NCI-H146 treated with DMSO at 0.1 percent for 48 hours (cell line): ENCODE results near the gene RGS9.
"Not testable (repeated sequence)": the region's sequence is repeated elsewhere in the genome, so short reads cannot be mapped to it uniquely, and the experiment has no call there.

ENCODE experiments used
- DNase-seq: peaks from one replicate; lab custom pipeline; 2025; ENCODE audit not compliant: unreplicated experiment; lab: John Stamatoyannopoulos, UW

The RGS9 gene

GRCh38 chr17:65180752-65181236, 43.6 kb downstream of the RGS9 start:
- DNase-seq = not testable (repeated sequence)

- DNase-seq = no peak
Observed at GRCh38 chr17:65181237-65182061, 44.3 kb downstream of the RGS9 start.

- DNase-seq = no peak
Observed at GRCh38 chr17:65182233-65182632, 45.1 kb downstream of the RGS9 start.

- no peak for DNase-seq
Observed at GRCh38 chr17:65183736-65184135, 46.6 kb downstream of the RGS9 start.

DNA sequence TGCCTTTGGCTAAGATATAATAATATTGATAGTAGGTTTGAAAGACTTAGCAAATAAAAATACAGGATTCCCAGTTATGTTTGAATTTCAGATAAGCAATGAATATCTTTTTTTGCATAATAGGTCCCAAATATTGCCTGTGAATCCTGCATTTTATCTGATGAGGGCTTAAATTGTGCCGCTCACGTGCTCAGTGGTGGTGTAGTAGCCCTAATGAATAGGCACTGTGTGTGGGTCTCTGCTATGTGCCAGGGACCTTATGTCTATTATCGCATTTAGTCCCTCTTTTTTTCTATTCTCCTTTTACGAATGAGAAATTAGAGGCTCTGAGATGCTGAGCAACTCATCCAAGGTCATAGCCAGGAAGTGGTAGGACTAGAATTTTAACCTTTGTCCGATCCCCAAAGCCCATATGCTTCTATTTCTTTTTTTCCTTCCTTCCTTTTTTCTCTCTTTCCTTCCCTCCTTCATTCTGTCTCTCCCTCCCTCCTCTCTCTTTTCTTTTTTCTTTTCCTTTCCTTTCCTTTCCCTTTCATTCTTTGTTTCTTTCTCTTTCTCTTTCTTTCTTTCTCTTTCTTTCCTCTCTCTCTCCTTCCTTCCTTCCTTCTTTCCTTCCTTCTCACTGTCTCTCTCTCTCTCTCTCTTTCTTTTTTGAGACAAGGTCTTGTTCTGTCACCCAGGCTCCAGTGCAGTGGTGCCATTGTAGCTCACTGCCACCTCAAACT, 47.2 kb downstream of the RGS9 start:
- DNase-seq = no peak

GRCh38 chr17:65185062-65185461, 47.9 kb downstream of the RGS9 start:
- DNase-seq = no peak

DNA sequence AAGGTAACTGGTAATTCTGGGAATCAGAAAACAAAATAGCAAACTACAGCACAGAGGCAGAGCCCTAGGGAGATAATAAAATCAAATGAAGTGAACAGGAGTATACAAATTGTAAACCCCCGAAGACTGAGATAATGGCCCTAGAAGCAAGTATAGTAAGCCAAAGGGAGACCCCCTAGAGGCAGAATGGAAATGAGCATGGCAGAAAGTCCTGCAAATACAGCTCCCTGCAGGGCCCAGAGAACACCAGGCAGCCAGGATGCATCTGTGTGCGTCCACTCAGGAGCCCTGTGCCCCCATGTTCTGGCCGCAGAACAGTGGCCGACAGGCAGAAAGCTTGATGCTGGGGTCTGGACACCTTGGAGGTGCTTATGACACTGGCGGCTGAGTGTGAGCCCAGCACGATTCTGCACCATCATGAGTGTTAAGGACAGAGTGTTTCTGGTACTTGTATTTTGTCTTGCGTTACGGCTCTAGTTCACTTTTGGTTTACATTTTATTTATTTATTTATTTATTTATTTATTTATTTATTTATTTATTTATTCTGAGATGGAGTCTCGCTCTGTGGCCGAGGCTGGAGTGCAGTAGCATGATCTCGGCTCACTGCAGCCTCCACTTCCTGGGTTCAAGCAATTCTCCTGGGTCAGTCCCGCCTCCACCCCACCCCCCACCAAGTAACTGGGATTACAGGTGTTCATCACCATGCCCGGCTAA, 48.7 kb downstream of the RGS9 start:
- DNase-seq = no peak

DNA sequence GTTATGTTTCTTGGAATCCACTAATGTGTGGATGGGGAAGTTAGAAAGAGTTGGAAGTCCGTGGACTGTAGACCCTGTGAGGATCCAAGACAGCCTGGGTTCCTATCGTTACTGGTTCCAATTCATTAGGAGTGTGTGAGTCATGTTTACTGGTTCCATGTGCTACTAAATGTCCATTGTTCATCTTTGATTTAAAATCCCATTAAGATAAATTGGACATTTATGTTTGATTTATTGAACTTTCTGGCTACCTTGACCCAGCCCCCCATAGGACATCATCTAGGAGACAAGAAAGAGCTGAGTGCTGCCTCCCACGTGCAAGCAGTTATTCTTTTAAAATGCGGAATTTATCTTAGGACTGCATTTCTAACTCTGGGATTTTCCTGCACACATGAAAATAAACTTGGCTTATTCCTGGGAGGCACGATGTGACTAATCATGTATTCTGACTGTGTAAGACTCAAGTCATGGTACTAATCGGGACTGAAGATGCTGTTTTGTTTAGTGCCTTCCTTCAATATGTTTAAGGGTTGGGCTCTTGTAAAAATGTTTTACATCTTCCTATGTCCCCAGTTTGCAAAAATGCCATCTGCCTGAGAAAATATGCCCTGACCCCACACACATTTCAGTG, 53.4 kb downstream of the RGS9 start:
- DNase-seq = no peak

- DNase-seq = peak; percentile 58
Observed at GRCh38 chr17:65191811-65192740, 54.9 kb downstream of the RGS9 start.

GRCh38 chr17:65193305-65193704, 56.1 kb downstream of the RGS9 start:
- DNase-seq = no peak

GRCh38 chr17:65193716-65194293, 56.6 kb downstream of the RGS9 start:
- no peak for DNase-seq

GRCh38 chr17:65194670-65195334, 57.6 kb downstream of the RGS9 start:
- DNase-seq = no peak

DNA sequence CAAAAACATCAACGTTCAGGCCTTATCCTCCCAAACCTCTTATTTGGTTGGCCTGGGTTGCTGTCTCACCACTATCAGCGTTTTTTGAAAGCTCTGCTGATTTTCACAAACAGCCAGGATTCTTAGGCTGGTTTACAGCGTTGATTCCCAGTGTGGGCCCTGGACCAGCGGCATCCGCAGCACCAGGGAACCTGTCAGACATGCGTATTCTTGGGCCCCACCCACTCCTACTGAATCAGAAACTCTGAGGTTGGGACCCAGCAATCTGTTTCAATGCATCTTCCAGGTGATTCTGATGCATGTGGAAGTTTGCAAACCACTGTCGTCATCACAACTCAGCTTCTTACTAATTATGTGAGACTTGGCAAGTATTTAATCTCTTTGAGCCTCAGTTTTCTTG, 58.5 kb downstream of the RGS9 start:
- no peak for DNase-seq

DNA sequence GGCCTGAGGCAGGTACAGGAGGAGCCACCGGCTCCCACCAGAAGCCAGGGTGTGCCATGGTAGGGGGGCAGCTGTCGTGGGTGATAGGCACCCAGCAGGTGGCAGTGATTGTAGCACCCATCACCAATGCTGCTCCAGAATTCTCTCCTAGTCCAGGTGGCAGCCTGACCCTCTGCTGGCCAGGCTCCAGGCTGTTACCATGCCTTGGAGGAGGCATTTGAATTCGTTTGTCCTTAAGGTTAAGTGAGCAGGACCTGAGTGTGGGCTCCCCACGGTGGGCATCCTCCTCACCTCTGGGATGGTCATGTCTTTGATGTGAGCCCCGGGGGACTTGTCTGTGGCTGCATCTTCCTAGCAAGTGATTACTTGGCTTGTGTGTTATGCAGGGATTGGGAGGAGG, 59.4 kb downstream of the RGS9 start:
- no peak for DNase-seq

DNA sequence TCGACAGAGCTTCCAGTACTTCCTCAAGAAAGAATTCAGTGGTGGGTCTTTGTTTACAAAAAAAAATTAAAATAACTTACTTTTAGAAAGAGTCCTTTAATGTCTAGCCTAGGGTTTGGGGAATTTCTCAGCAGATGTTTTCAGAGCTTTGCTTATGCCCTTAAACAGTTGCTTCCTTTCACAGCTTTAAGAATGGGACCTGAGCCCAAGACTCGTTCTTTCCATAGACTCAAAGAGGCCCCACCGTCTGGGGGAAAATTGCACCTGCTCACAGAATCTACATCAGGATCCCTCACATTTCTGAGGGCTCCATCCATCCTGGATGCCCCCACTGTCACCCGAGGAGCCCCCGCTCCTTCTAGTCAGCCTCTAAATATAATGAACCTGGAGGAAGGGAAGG, 60.0 kb downstream of the RGS9 start:
- DNase-seq = no peak

DNA sequence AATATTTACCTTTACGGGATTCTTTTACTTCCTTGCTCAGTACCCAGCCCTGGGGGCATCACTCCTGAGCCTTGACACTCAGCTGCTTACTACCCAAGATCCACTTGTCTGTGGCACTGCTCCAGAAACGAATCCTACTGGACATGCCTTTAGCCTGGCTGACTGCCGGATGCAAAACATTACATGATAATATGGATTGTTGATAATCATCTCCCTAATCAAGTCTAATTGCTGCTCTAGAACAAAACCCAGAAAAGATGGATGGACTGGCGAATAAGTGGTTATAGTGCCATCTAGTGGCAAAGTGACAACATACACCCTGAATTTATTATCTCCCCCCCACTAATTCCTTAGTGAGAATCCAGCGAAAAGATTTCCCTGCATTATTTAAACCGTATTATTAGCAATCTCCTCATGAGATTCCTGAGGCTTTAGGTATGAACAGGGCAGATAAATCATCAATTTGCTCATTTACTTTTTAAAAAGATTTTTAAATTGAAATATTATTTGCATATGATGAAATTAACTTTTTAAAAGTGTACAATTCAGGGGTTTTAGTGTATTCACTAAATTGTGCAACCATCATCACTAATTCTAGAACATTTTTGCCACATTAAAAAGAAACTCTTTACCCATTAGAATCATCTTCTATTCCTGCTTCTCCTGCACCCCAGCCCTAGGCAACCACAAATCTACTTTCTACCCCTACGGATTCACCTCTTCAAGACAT, 61.6 kb downstream of the RGS9 start:
- peak; percentile 86 for DNase-seq

GRCh38 chr17:65201331-65201730, 64.2 kb downstream of the RGS9 start:
- DNase-seq = no peak

GRCh38 chr17:65202844-65203571, 65.8 kb downstream of the RGS9 start:
- no peak for DNase-seq
